NOMO-1 (cell line): Measurements from ENCODE around the gene GCC1.
"Not testable (repeated sequence)": the region's sequence is repeated elsewhere in the genome, so short reads cannot be mapped to it uniquely, and the experiment has no call there.

Experiments used
- DNase-seq, 2 experiments: peaks; one replicate each; lab custom pipeline; 2025; ENCODE audit not compliant: unreplicated experiment in 2 of 2; lab: John Stamatoyannopoulos, UW

Gene GCC1

DNA sequence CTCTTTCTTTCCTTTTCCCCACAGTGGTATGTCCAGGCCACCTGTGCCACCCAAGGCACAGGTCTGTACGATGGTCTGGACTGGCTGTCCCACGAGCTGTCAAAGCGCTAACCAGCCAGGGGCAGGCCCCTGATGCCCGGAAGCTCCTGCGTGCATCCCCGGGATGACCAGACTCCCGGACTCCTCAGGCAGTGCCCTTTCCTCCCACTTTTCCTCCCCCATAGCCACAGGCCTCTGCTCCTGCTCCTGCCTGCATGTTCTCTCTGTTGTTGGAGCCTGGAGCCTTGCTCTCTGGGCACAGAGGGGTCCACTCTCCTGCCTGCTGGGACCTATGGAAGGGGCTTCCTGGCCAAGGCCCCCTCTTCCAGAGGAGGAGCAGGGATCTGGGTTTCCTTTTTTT, 5.8 kb upstream of the GCC1 start:
- no peak for DNase-seq

GRCh38 chr7:127589896-127590295, 4.5 kb upstream of the GCC1 start:
- no peak for DNase-seq

DNA sequence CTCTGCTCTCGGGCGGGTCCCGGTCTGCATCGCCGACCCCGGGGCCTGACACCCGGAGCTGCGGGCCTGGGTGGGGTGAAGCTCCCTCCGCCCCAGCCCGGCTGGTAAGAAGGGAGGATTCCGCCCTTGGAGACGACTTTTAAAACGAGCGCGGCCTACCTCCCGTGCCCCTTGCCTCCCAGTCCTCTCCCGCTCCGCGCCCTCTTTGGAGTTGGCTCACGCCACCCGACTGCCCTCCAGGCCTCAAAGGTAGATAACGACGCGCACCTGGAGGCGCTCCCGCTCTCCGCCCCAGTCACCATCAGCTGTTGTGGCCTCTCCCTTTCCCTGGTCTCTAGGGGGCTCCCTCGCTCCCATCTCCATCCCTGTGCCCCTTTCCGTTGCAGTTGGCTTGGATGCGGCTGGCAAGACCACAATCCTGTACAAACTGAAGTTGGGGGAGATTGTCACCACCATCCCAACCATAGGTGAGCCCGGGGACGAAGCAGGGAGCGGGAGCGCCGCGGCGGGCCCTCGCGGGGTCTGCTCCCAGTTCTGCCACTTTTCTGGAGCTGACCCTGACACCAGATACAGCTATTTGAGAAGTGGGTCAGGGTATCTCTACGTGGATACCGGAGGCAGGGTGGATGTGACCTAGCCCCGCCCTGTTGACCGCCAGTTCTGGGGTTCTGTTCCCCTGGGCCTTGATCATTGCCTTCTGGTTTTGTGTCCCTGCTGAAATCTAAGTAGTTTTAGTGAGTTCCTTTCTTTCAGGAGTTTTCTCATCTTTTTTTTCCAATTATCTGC, 3.5 kb upstream of the GCC1 start:
- no peak for DNase-seq

DNA sequence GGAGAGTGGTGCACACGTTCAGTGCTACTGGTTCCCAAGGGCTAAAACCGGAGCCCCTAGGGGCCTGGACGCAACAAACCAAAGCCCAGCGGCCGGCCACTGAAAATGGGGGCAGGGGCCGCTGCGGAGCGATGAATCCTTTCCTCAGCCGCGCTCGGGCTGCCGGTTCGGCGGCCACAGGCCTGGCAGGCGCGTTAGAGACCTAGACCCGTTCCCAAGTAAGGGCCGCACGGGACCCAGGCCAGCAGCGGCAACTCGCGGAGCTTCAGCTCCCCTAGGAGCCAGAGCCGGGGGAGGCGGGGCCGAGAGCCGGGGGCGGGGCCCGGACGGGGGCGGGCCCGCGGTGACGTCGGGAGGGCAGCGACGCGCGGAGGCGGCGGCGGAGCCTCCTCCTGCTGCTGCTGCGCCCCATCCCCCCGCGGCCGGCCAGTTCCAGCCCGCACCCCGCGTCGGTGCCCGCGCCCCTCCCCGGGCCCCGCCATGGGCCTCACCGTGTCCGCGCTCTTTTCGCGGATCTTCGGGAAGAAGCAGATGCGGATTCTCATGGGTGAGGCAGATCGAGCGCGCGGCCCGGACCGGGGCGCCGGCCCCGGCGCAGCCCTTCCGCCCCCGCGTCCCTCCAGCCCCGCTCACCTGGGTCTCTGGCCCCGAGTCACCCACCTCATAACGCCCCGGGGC, 2.8 kb upstream of the GCC1 start, which contains the start of gene ARF5:
Gene ARF5 (plus strand): TSS at position 393 of the 678 bp plus-strand sequence. CDS start 88 bp downstream, at position 481.
- DNase-seq: peak; percentile 25 to 39

- no peak for DNase-seq
Measured at GRCh38 chr7:127587663-127588018, 2.2 kb upstream of the GCC1 start.

GRCh38 chr7:127586346-127586745, 950 bp upstream of the GCC1 start:
- no peak for DNase-seq

DNA sequence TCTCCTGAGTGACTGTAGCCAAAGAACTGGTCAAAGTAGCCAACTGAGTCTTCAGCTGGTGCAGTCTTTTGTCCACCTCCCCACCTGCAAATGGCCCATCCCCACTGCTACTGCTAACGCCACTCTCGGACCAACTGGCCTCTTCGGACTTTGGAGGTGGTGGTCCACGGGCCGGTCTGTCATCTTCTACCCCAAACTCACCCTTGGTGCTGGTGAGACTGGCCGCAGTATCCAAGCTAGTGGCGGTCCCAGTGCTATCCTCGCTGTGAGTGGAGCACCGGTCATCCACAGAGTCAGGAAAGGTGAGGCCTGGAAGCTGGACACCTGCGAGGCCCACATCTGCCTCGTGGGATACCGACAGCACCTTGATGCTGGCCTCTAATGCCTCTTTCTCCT, 750 bp downstream of the GCC1 start:
- DNase-seq: no peak

GRCh38 chr7:127582361-127582760, 3.0 kb downstream of the GCC1 start:
- no peak for DNase-seq

GRCh38 chr7:127581716-127582115, 3.7 kb downstream of the GCC1 start:
- DNase-seq: no peak

DNA sequence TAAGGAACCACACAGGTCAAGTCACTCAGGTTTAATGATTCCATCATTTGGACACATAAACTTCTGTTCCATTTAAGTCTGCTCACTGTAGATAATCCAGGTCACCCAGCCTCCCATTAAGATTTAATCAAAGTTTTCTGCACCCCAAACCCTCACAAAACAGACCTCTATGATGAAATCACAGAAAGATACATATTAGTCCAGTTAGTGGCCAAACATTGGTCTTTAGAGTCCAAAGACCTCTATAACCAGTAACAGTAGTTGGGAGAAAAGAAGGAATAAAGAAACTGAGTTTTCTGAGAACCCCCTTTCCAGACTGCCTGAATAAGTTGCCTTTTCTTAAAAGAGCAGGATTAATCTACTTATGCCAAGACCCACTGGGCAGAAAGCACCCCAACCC, 4.8 kb downstream of the GCC1 start:
- DNase-seq: no peak

DNA sequence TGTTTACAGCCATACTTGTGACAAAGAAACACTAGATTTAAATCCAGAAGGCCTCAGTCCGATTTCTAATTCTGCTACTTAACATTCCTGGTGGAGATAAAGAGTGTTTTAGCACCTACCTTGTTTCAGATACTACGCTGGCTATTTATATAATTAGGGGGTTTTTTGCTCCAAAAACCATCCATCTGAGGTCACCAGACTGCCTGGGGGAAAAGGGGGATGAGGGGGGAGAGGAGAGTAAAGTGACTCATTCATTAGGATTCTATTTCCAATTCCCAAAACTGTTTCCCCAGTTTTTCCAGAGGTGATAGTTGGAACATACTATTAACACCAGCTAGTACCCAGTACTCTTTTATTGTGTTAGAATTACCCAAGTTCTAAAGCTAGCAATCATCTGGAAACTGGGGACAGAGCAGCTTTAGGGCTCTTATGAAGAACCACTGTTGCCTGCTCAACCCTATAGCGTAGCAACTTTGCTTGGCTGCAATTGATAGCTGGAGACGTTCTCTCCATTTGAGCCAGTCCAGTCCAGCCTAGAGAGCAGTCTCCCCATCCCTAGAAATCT, 6.6 kb downstream of the GCC1 start:
- DNase-seq: no peak

GRCh38 chr7:127578036-127578684, 7.2 kb downstream of the GCC1 start:
- DNase-seq: no peak

- DNase-seq: no peak
Measured at GRCh38 chr7:127571741-127572505, 13.5 kb downstream of the GCC1 start.

GRCh38 chr7:127568034-127568433, 17.4 kb downstream of the GCC1 start:
- DNase-seq: not testable (repeated sequence)

DNA sequence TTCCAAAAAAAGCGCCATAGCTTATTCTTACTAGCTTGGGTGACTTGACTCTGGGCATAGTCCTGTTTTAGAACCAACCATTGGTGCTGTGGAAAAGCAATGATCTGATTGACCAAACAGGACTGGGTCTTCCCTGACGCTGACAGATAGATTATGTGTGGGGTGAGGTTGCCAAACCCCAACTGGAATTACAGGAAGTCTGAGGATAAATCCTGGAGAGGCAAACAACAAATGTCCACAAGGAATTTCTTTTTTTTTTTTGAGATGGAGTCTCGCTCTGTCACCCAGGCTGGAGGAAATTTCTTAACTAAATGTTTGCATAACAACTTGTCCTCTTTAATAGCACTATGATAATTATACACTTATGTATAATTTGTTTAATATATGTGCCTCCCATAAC, 19.2 kb downstream of the GCC1 start:
- DNase-seq: no peak

DNA sequence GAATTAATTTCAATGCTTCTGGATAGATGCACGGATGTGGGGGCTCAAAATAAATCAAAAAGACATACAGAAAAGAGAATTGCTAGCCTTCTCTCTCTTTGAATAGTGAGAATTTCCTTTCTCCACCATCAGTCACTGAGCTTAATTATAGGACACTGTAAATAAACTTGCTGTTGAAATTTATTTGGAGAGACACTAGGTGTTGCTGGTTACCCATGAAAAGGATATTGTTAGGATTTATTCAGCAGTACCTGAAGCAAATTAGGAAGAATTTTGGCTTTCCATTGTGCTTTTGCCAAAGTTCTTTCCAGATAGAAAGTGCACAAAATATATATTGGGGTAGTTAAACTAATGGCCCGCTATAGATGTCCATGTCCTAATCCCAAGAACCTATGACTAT, 27.6 kb downstream of the GCC1 start:
- no peak for DNase-seq

GRCh38 chr7:127556404-127556803, 29.0 kb downstream of the GCC1 start:
- DNase-seq: no peak

GRCh38 chr7:127551941-127552340, 33.5 kb downstream of the GCC1 start:
- DNase-seq: no peak

GRCh38 chr7:127550247-127550646, 35.1 kb downstream of the GCC1 start:
- no peak for DNase-seq

DNA sequence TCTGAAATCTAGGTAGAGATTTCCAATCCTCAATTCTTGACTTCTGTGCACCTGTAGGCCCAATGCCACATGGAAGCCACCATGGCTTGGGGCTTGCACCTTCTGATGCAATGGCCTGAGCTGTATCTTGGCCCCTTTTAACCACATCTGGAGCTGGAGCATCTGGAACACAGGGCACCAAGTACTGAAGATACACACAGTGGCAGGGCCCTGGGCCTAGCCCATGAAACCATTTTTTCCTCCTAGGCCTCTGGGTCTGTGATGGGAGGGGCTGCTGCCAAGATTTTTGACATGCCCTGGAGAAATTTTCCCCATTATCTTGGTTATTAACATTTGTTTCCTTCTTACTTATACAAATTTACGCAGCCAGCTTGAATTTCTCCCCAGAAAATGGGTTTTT, 39.1 kb downstream of the GCC1 start:
- DNase-seq: no peak

- no peak for DNase-seq
Measured at GRCh38 chr7:127541548-127541947, 43.8 kb downstream of the GCC1 start.
